ENCODE data around the gene CLIC4. TPM values are rescaled to one million over a fixed set of nuclear protein-coding genes. Genes with fewer than 3 reads are reported as not detected.

Gene CLIC4
- total RNA-seq, 1 donor from 2014 or later, result 136 TPM

DNA sequence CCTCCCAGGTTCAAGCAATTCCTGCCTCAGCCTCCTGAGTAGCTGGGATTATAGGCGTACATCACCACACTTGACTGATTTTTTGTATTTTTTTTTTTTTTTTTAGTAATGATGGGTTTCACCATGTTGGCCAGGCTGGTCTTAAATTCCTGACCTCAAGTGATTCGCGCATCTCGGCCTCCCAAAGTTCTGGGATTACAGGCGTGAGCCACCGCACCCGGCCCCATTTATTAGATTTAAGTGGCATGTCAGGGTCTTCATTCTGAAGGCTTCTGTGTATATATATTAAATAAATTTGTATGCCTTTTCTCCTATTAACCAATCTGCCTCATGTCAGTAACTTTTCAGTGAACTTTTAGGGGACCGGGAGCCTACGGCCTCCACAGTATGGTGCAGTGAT lies 6.0 kb upstream of the CLIC4 start:
- Mint-ChIP-seq H3K27ac (peak overlapping the region; percentile 81), H3K4me1 (peaks cover 45% of the 10 kb centered on the region), H3K9me3 (no peaks in the 10 kb centered on the region), H3K27me3 (ENCODE audit: low read depth) (no peaks in the 10 kb centered on the region), H3K4me3 (no peak overlapping the region), H3K36me3 (no peaks in the 10 kb centered on the region)
- no peak for DNase-seq (ENCODE audit: low spot score in 2 of 2, unreplicated experiment in 2 of 2)
- no peak for TF ChIP-seq CTCF (IDR thresholded peaks at IDR 0.05; ENCODE audit: unreplicated experiment)

- H3K9me3 Mint-ChIP-seq, result no peaks in the 10 kb centered on the region
- no peak for DNase-seq (ENCODE audit: low spot score in 2 of 2, unreplicated experiment in 2 of 2)
- peaks cover 43% of the 10 kb centered on the region for H3K4me1 Mint-ChIP-seq
- H3K27ac Mint-ChIP-seq, result peak overlapping the region; percentile 98
- H3K36me3 Mint-ChIP-seq, result peaks cover 3% of the 10 kb centered on the region
- TF ChIP-seq CTCF (IDR thresholded peaks at IDR 0.05; ENCODE audit: unreplicated experiment), result no peak
- no peaks in the 10 kb centered on the region for H3K27me3 Mint-ChIP-seq (ENCODE audit: low read depth)
- no peak overlapping the region for H3K4me3 Mint-ChIP-seq
Measured at GRCh38 chr1:24742090-24742938, 2.9 kb upstream of the CLIC4 start.

DNA sequence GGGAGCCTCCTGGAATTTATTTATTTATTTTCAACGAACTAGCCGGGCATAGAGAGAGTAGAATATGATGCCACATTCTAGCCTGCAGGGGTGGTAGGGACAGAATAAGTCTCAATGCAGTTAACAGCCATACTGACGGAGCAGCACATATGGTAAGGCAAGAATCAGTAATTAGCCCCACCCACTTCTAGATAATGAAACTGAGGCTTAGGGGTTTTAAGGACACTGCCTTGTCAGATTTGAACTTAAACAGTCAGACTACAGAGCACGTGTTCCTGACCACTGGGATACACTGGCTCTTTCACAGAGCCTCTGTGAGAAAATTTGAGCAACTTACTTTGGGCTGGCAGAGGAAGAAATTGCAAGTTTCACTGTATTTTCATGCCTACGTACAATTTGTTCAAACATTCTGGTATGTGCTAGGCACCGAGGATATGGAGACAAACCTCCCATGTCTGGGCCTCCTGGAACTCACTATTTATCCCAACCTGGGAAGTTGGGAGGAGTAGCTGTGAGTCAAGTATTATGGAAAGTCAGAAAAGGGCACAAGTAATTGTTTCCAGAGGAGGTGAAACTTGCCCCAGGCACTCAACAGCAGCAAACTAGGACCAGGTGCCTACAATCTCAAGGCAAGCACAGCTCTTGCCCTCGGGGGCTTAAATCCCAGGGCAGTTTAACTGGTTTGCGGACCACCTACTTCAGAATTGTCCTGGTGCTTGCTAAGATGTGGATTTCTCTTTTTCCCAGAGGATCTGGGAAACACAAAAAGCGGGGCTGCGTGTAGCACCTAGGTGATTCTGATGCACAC lies 1.6 kb upstream of the CLIC4 start:
- H3K4me3 Mint-ChIP-seq, result peak overlapping the region; percentile 50

DNA sequence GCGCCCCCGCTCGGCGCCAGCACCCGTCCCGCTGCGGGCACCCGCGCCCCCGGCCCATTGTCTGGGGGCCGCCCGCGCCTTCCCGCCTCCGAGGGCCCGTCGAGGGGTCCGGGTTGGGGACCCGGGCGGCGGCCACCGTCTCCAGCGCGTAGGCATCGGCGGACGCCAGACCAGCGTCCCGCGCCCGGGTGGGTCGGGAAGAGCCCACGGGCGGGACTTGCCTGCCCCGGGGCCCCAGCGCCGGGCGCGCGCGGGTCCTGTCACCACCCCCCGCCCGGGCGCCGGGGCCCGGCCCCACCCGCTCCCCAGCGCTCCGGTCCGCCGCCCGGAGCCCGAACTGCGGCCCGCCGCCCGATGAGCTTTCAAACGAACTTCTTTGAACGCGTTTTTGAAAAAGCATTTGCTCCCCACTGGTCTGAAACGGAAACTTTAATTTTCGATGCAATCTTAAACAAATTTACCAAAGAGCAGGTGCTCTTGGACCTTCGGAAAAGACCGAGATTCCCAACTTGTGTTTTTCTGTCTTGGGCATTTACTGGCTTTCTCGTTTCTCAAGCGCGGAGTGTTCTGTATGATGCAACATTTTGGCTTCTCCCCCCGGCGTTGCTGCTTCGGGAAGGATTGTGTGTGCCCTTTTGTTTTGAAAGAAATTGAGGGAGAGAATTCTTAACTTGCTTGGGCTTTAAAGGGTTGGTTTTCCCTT lies 615 bp downstream of the CLIC4 start:
- H3K27me3 Mint-ChIP-seq (ENCODE audit: low read depth), result no peaks in the 10 kb centered on the region
- peaks cover 8% of the 10 kb centered on the region for H3K36me3 Mint-ChIP-seq
- no peak for TF ChIP-seq CTCF (IDR thresholded peaks at IDR 0.05; ENCODE audit: unreplicated experiment)
- no peaks in the 10 kb centered on the region for H3K9me3 Mint-ChIP-seq
- peak overlapping the region; percentile 92 for H3K4me3 Mint-ChIP-seq
- H3K27ac Mint-ChIP-seq, result peak overlapping the region; percentile 96
- peaks cover 57% of the 10 kb centered on the region for H3K4me1 Mint-ChIP-seq
- peak in 1 of 2 experiments; percentile 53 for DNase-seq (ENCODE audit: low spot score in 2 of 2, unreplicated experiment in 2 of 2)

More for the DNA sequence above, 1.6 kb upstream of the CLIC4 start:
- Mint-ChIP-seq H3K27ac (peak overlapping the region; percentile 98), H3K27me3 (ENCODE audit: low read depth) (no peaks in the 10 kb centered on the region), H3K4me1 (peaks cover 56% of the 10 kb centered on the region), H3K36me3 (peaks cover 3% of the 10 kb centered on the region), H3K9me3 (no peaks in the 10 kb centered on the region)
- DNase-seq (ENCODE audit: low spot score in 2 of 2, unreplicated experiment in 2 of 2), result no peak
- no peak for TF ChIP-seq CTCF (IDR thresholded peaks at IDR 0.05; ENCODE audit: unreplicated experiment)
